ENCODE results near the gene STRIP1. TPM values are rescaled to one million over a fixed set of nuclear protein-coding genes. Genes with fewer than 3 reads are reported as not detected.

The STRIP1 gene
- total RNA-seq, 1 donor from 2014 or later, result 20.0 TPM

DNA sequence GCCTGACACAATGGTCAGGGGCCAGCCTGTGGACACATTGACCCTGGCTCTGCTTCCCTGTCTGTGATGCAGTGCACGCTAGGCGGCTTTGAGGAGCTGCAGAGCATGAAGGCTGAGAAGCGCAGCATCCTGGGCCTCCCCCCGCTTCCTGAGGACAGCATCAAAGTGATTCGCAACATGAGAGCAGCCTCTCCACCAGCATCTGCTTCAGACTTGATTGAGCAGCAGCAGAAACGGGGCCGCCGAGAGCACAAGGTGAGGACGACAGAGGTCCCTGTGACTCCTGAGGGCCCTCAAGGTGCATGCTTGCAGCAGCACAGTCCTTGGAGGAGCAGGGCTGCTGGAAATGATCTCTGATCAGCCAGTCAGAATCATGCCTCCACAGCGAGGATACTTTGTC, 8.6 kb downstream of the STRIP1 start:
- no peaks in the 10 kb centered on the region for H3K4me1 ChIP-seq
- no peak overlapping the region for H3K4me3 ChIP-seq
- peaks cover 90 to 100% of the 10 kb centered on the region in 2 donors for H3K36me3 ChIP-seq
- no peaks in the 10 kb centered on the region for H3K27me3 ChIP-seq
- TF ChIP-seq, protein P1, sequence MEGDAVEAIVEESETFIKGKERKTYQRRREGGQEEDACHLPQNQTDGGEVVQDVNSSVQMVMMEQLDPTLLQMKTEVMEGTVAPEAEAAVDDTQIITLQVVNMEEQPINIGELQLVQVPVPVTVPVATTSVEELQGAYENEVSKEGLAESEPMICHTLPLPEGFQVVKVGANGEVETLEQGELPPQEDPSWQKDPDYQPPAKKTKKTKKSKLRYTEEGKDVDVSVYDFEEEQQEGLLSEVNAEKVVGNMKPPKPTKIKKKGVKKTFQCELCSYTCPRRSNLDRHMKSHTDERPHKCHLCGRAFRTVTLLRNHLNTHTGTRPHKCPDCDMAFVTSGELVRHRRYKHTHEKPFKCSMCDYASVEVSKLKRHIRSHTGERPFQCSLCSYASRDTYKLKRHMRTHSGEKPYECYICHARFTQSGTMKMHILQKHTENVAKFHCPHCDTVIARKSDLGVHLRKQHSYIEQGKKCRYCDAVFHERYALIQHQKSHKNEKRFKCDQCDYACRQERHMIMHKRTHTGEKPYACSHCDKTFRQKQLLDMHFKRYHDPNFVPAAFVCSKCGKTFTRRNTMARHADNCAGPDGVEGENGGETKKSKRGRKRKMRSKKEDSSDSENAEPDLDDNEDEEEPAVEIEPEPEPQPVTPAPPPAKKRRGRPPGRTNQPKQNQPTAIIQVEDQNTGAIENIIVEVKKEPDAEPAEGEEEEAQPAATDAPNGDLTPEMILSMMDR (IDR thresholded peaks at IDR 0.05), result no peak
- H3K9me3 ChIP-seq, result no peaks in the 10 kb centered on the region
- DNase-seq (ENCODE audit: low spot score in 2 of 2), result no peak
- no peak overlapping the region for H3K27ac ChIP-seq
- intact Hi-C loops (cut with DNase I), result no loop called here

DNA sequence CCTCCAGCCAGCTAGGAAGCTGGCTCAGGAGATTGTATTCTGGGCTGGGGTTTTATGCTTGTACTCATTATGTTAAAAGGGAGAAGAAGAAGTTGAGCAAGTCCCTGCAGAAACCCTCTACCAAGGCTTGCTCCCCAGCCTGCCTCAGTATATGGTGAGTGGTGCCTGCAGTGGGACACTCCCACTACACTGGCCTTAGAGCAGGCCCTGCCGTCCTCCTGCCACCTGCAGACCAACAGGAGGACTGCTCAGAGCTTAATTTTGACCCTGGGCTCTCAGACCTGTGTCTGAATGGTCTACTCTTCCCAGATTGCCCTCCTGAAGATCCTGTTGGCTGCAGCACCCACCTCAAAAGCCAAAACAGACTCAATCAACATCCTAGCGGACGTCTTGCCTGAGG, 13.0 kb downstream of the STRIP1 start:
- Histone ChIP-seq H3K36me3 (peaks cover 94 to 97% of the 10 kb centered on the region in 2 donors), H3K27ac (no peak overlapping the region), H3K27me3 (no peaks in the 10 kb centered on the region), H3K4me3 (no peak overlapping the region), H3K9me3 (no peaks in the 10 kb centered on the region), H3K4me1 (no peaks in the 10 kb centered on the region)
- intact Hi-C loops (cut with DNase I), result no loop called here
- no peak for DNase-seq (ENCODE audit: low spot score in 2 of 2)
- TF ChIP-seq, protein P1 (IDR thresholded peaks at IDR 0.05), result no peak

DNA sequence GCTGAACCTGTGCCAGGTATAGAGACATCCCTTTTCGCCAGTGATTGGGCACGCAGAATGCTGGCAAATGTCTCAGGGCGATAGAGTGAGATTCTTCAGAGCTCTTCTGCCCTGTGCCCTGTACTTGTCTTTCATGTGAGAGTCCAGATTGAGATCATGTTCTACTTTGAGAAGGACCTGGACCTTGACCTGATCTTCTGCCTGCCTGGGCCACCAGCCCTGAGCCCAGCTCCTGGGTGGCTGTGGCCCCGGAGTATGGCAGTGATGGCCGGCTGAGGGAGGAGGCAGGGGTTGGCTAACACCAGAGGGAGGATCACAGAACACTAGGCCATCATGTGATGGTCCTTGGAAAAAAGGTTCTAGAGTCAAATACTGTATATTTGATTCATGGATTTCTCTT, 13.8 kb downstream of the STRIP1 start:
- H3K4me1 ChIP-seq, result no peaks in the 10 kb centered on the region
- DNase-seq (ENCODE audit: low spot score in 2 of 2), result no peak
- peaks cover 96 to 97% of the 10 kb centered on the region in 2 donors for H3K36me3 ChIP-seq
- intact Hi-C loops (cut with DNase I), result no loop called here
- no peaks in the 10 kb centered on the region for H3K9me3 ChIP-seq
- H3K27ac ChIP-seq, result no peak overlapping the region
- no peaks in the 10 kb centered on the region for H3K27me3 ChIP-seq
- no peak overlapping the region for H3K4me3 ChIP-seq
- TF ChIP-seq, protein P1 (IDR thresholded peaks at IDR 0.05), result no peak

DNA sequence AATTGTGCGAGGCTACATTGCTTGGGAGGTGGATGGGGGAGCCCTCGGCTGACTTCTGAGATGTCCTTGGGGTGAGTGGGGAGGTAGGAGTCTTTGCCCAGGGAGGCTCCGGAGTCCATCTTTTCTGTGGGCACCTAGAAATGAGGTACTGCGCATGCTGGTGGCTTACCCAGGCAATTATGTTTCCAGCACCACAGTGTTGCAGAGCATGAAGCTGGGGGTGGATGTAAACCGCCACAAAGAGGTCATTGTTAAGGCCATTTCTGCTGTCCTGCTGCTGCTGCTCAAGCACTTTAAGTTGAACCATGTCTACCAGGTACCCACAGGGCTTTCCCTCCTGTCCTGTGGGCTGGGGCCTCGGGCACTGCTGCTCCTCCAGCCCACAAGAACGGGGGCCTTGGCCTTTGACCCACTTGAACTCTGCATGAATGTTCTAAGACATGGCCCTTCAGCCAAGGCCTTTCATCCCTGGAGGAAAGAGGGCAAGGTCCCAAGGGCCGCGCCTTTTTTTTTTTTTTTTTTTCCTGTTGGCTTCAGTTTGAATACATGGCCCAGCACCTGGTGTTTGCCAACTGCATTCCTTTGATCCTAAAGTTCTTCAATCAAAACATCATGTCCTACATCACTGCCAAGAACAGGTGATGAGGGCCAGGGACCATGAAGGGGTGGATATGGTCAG, 14.6 kb downstream of the STRIP1 start:
- Histone ChIP-seq H3K4me1 (no peaks in the 10 kb centered on the region), H3K4me3 (no peak overlapping the region), H3K36me3 (peaks cover 95 to 97% of the 10 kb centered on the region in 2 donors), H3K9me3 (no peaks in the 10 kb centered on the region), H3K27me3 (no peaks in the 10 kb centered on the region), H3K27ac (no peak overlapping the region)
- no peak for DNase-seq (ENCODE audit: low spot score in 2 of 2)
- TF ChIP-seq, protein P1 (IDR thresholded peaks at IDR 0.05), result no peak
- intact Hi-C loops (cut with DNase I), result no loop called here

DNA sequence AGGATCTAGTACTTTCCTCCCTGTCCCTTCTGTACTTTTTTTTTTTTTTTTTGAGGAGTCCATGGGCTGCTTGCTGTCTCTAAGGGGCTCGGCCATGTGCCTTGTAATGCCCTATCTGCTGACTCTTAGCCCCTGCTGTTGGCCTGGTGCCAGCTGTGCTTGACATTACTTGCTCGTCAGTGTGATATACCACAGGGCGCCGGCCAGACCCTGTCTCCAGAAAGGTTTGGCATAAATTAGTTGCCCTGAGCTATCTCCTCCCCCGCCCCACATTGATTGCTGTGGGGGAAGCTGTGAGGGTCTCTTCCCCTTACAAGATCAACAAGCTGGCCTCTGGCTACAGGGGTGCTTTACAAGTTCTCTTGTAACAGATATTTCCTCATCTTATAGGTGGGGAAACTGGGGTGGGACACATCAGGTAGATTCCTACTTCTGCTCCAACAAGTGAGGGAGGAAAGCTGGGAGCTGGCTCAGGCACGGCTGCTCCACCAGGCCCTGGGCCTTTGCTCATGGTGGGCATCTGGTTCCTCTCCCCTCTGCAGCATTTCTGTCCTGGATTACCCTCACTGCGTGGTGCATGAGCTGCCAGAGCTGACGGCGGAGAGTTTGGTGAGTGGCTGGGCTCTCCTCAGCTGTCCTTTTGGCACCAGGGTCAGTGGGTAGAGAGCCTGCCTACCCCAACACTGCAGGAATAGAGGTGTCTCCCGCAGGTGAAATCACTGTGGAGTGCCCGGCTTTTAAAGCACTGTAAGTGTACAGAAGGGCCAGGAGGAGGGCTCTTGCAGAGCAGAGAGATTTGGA, 15.6 kb downstream of the STRIP1 start:
- Histone ChIP-seq H3K4me3 (no peak overlapping the region), H3K9me3 (no peaks in the 10 kb centered on the region), H3K4me1 (no peaks in the 10 kb centered on the region), H3K27me3 (no peaks in the 10 kb centered on the region), H3K27ac (peak overlapping the region in 1 of 2 donors; percentile 13), H3K36me3 (peaks cover 95 to 97% of the 10 kb centered on the region in 2 donors)
- intact Hi-C loops (cut with DNase I), result no loop called here
- peak in 1 of 2 donors; percentile 57 for DNase-seq (ENCODE audit: low spot score in 2 of 2)
- TF ChIP-seq, protein P1 (IDR thresholded peaks at IDR 0.05), result no peak

Measured in ascending aorta (tissue), 2 donors.